CD14-positive monocyte (primary cell): Measurements from ENCODE around the gene TFG. TPM values are rescaled to one million over a fixed set of nuclear protein-coding genes. Genes with fewer than 3 reads are reported as not detected.
A peak's percentile ranks its signal among the peaks of the same experiment; 100 is the strongest.

Experiments
- DNase-seq, 3 donors: peaks; one replicate each; pipeline ENCODE4 v3.0.0-alpha.2; 2011 to 2022
- H2AFZ ChIP-seq: 2 replicates; pipeline ENCODE4 v1.6.0; 2012; ENCODE audit warnings: mild to moderate bottlenecking, low read depth, low read length, inconsistent platforms; ENCODE audit not compliant: insufficient read depth, poor library complexity, severe bottlenecking
- H3K27ac ChIP-seq, 2 donors: 1 replicate in 1 of 2; 2 replicates in 1 of 2; pipeline ENCODE4 v1.5.1; 2012 to 2013; ENCODE audit warnings: low read length in 2 of 2, control low read depth in 1 of 2, inconsistent platforms in 1 of 2, low read depth in 1 of 2, mild to moderate bottlenecking in 1 of 2
- H3K27me3 ChIP-seq, 2 donors: one replicate each; pipeline versions ENCODE4 v1.6.0 to v1.6.1; 2011 to 2013; ENCODE audit warnings: low read length in 2 of 2; ENCODE audit not compliant: control insufficient read depth in 2 of 2, insufficient read depth in 2 of 2
- H3K36me3 ChIP-seq, 2 donors: replicated peaks in 1 of 2; 1 replicate in 1 of 2; 2 replicates in 1 of 2; pipeline versions ENCODE4 v1.5.1 to v1.6.1; 2012 to 2013; ENCODE audit warnings: low read length in 2 of 2, control low read depth in 1 of 2, inconsistent platforms in 1 of 2, mild to moderate bottlenecking in 1 of 2; ENCODE audit not compliant: insufficient read depth in 2 of 2, control insufficient read depth in 1 of 2
- H3K4me1 ChIP-seq, 2 donors: 1 replicate in 1 of 2; 2 replicates in 1 of 2; pipeline versions ENCODE4 v1.5.1 to v1.6.1; 2012 to 2013; ENCODE audit warnings: low read length in 2 of 2, control low read depth in 1 of 2, inconsistent platforms in 1 of 2, mild to moderate bottlenecking in 1 of 2, moderate library complexity in 1 of 2; ENCODE audit not compliant: insufficient read depth in 2 of 2, control insufficient read depth in 1 of 2
- H3K4me2 ChIP-seq: replicated peaks from 2 replicates; pipeline ENCODE3; 2012; ENCODE audit warnings: low read length, moderate library complexity, mild to moderate bottlenecking; ENCODE audit not compliant: poor library complexity, severe bottlenecking; ENCODE audit errors: extremely low read depth
- H3K4me3 ChIP-seq, 3 experiments: fragments of 200-600 bp in 1 of 3; sonication (generic) in 1 of 3; replicated peaks in 1 of 3; 1 replicate in 2 of 3; 2 replicates in 1 of 3; pipeline ENCODE4 v1.5.1; 2011 to 2013; ENCODE audit warnings: low read length in 3 of 3, mild to moderate bottlenecking in 3 of 3, control low read depth in 2 of 3, low read depth in 2 of 3, inconsistent platforms in 1 of 3, moderate library complexity in 1 of 3
- H3K79me2 ChIP-seq: 2 replicates; pipeline ENCODE4 v1.6.0; 2012; ENCODE audit warnings: mild to moderate bottlenecking, control low read depth, inconsistent platforms, low read length, moderate library complexity; ENCODE audit not compliant: insufficient read depth
- H3K9ac ChIP-seq: 2 replicates; pipeline ENCODE4 v1.6.0; 2017; ENCODE audit warnings: low read length, mild to moderate bottlenecking; ENCODE audit not compliant: insufficient read depth, poor library complexity, severe bottlenecking
- H3K9me3 ChIP-seq, 2 donors: replicated peaks in 1 of 2; 1 replicate in 1 of 2; 2 replicates in 1 of 2; pipeline versions ENCODE4 v1.5.1 to v1.6.1; 2012 to 2013; ENCODE audit warnings: low read length in 2 of 2, control low read depth in 1 of 2; ENCODE audit not compliant: control insufficient read depth in 1 of 2, insufficient read depth in 1 of 2
- H4K20me1 ChIP-seq: 2 replicates; pipeline ENCODE4 v1.6.0; 2012; ENCODE audit warnings: mild to moderate bottlenecking, low read length, control low read depth, moderate library complexity; ENCODE audit not compliant: insufficient read depth
- H3K27ac Mint-ChIP-seq, 7 donors: one replicate each; pipeline ENCODE4 v1.8.0; 2020; ENCODE audit warnings: mild to moderate bottlenecking in 7 of 7, mixed read lengths in 7 of 7, moderate library complexity in 6 of 7, inconsistent platforms in 2 of 7
- H3K27me3 Mint-ChIP-seq, 3 donors: one replicate each; pipeline ENCODE4 v1.8.0; 2021 to 2022; ENCODE audit warnings: low read depth in 3 of 3, mild to moderate bottlenecking in 3 of 3, mixed read lengths in 3 of 3, moderate library complexity in 3 of 3, inconsistent platforms in 1 of 3
- H3K36me3 Mint-ChIP-seq, 2 donors: one replicate each; pipeline ENCODE4 v1.8.0; 2020; ENCODE audit warnings: mixed read lengths in 2 of 2, inconsistent platforms in 1 of 2, mild to moderate bottlenecking in 1 of 2
- H3K4me1 Mint-ChIP-seq: one replicate; pipeline ENCODE4 v1.8.0; 2020; ENCODE audit warnings: mild to moderate bottlenecking, mixed read lengths
- H3K4me3 Mint-ChIP-seq, 2 donors: one replicate each; pipeline ENCODE4 v1.8.0; 2020; ENCODE audit warnings: mild to moderate bottlenecking in 2 of 2, mixed read lengths in 2 of 2, moderate library complexity in 1 of 2
- H3K9me3 Mint-ChIP-seq, 7 donors: one replicate each; pipeline ENCODE4 v1.8.0; 2020 to 2022; ENCODE audit warnings: mixed read lengths in 7 of 7, mild to moderate bottlenecking in 6 of 7, moderate library complexity in 6 of 7, inconsistent platforms in 2 of 7
- whole genome bisulfite sequencing: methylation state at CpG from one replicate; pipeline ENCODE4 v1.1.5; 2013; ENCODE audit warnings: missing lambda C conversion rate; ENCODE audit not compliant: insufficient coverage; 5-methylcytosine and 5-hydroxymethylcytosine counted together
- intact Hi-C, 2 donors: fragments of 100-400 bp; cut with micrococcal nuclease; formaldehyde crosslinking; loops; one replicate each; pipeline versions ENCODE4 v1.15.0 to v1.15.1; 2023
- polyA plus RNA-seq, 3 donors: library from polyadenylated mRNA; depleted of rRNA in 1 of 3; unstranded in 2 of 3; stranded (reverse) in 1 of 3; fragments of 300-500 nt in 2 of 3; fragments of >200 nt in 1 of 3; fragmentation: Illumina TruSeq in 2 of 3; gene quantifications; 1 replicate in 2 of 3; 2 replicates in 1 of 3; pipeline ENCODE4 v1.2.3, GENCODE V29; 2012 to 2021
- TF ChIP-seq, protein P1 (sequence below): fragments of 200-600 bp; IDR thresholded peaks from one replicate; pipeline ENCODE4 v1.8.0; 2022; ENCODE audit warnings: antibody characterized with exemption, mild to moderate bottlenecking

The TFG gene
- polyA plus RNA-seq, 3 donors: 37.9 to 51.2 (median 44.8) TPM

- H3K4me1 ChIP-seq: no peaks in the 10 kb centered on the region
- 20% methylated on average over 1 of the region's 2 CpGs for WGBS
- Mint-ChIP-seq H3K27ac (no peak overlapping the region), H3K36me3 (no peaks in the 10 kb centered on the region), H3K4me1 (peaks cover 8% of the 10 kb centered on the region), H3K9me3 (peaks cover 0 to 1% (median 0%) of the 10 kb centered on the region in 7 donors), H3K4me3 (peak overlapping the region in 1 of 2 donors; percentile 52), H3K27me3 (no peaks in the 10 kb centered on the region)
- H3K79me2 ChIP-seq: no peaks in the 10 kb centered on the region
- intact Hi-C loops: no loop called here
- no peaks in the 10 kb centered on the region for H4K20me1 ChIP-seq
- H3K27ac ChIP-seq: no peak overlapping the region
- no peak overlapping the region for H2AFZ ChIP-seq
- DNase-seq: no peak
- TF ChIP-seq, protein P1, sequence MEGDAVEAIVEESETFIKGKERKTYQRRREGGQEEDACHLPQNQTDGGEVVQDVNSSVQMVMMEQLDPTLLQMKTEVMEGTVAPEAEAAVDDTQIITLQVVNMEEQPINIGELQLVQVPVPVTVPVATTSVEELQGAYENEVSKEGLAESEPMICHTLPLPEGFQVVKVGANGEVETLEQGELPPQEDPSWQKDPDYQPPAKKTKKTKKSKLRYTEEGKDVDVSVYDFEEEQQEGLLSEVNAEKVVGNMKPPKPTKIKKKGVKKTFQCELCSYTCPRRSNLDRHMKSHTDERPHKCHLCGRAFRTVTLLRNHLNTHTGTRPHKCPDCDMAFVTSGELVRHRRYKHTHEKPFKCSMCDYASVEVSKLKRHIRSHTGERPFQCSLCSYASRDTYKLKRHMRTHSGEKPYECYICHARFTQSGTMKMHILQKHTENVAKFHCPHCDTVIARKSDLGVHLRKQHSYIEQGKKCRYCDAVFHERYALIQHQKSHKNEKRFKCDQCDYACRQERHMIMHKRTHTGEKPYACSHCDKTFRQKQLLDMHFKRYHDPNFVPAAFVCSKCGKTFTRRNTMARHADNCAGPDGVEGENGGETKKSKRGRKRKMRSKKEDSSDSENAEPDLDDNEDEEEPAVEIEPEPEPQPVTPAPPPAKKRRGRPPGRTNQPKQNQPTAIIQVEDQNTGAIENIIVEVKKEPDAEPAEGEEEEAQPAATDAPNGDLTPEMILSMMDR: no peak
- H3K9me3 ChIP-seq: no peaks in the 10 kb centered on the region
- no peak overlapping the region for H3K4me2 ChIP-seq
- no peak overlapping the region for H3K9ac ChIP-seq
- no peaks in the 10 kb centered on the region for H3K27me3 ChIP-seq
- no peak overlapping the region for H3K4me3 ChIP-seq
- no peaks in the 10 kb centered on the region for H3K36me3 ChIP-seq
Measured at GRCh38 chr3:100796556-100796955, 87.3 kb downstream of the TFG start.

DNA sequence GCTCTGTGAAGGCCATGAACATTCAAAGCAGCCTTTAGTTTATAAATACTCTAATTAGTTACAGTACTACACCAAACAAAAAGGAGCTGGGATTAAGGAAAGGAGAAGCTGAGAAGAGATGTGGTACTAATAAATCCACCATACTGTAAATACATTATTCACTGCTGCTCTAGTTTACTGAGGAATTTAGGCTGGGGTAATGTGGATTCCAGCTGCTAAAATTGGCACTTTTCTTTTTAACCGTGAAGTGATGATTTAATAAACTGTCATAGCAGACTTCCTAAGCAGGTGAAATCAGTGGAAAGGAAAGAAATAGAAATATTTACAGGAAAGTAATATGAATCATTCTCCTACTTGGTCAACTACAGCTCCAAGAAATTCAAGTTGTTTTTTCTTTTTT, 88.7 kb downstream of the TFG start:
- intact Hi-C loops: no loop called here
- Mint-ChIP-seq H3K27me3 (no peaks in the 10 kb centered on the region), H3K9me3 (peaks cover 0 to 1% (median 0%) of the 10 kb centered on the region in 7 donors), H3K27ac (no peak overlapping the region), H3K36me3 (no peaks in the 10 kb centered on the region), H3K4me3 (no peak overlapping the region), H3K4me1 (peaks cover 6% of the 10 kb centered on the region)
- H2AFZ ChIP-seq: no peak overlapping the region
- no peaks in the 10 kb centered on the region for H3K9me3 ChIP-seq
- no peak overlapping the region for H3K9ac ChIP-seq
- TF ChIP-seq, protein P1: no peak
- no peaks in the 10 kb centered on the region for H4K20me1 ChIP-seq
- H3K27me3 ChIP-seq: no peaks in the 10 kb centered on the region
- DNase-seq: no peak
- H3K4me3 ChIP-seq: no peak overlapping the region
- no CpG with 5 or more reads among the region's 1 CpG for WGBS
- no peaks in the 10 kb centered on the region for H3K36me3 ChIP-seq
- H3K79me2 ChIP-seq: no peaks in the 10 kb centered on the region
- H3K4me2 ChIP-seq: no peak overlapping the region
- H3K4me1 ChIP-seq: no peaks in the 10 kb centered on the region
- no peak overlapping the region for H3K27ac ChIP-seq

Other genes with a start within 250 kb of the TFG start
- gene TMEM45A, start 216.9 kb upstream of the TFG start, polyA plus RNA-seq: 1 to 10 TPM in 1 of 3 donors, under 1 TPM in 2; 0.03 to 1.5 (median 0.97) TPM
- not detected for gene ADGRG7, start 99.9 kb upstream of the TFG start, polyA plus RNA-seq